ENCODE results near the gene GBA2.

- no peak for TF ChIP-seq EZH2 (IDR thresholded peaks at IDR 0.05; ENCODE audit: insufficient read depth, poor library complexity, severe bottlenecking)
- TF ChIP-seq EZH2phosphoT487 (IDR thresholded peaks at IDR 0.05; ENCODE audit: insufficient read depth, low read depth) = no peak
Observed at GRCh38 chr9:35732800-35733541, 16.1 kb downstream of the GBA2 start.

All from GM23248 (cell line).